Measurements from ENCODE around the gene ZNF609. TPM values are rescaled to one million over a fixed set of nuclear protein-coding genes. Genes with fewer than 3 reads are reported as not detected.
"Not testable (repeated sequence)": the region's sequence is repeated elsewhere in the genome, so short reads cannot be mapped to it uniquely, and the experiment has no call there.

The ZNF609 gene
- total RNA-seq, 1 donor from 2014 or later, result 11.3 TPM

DNA sequence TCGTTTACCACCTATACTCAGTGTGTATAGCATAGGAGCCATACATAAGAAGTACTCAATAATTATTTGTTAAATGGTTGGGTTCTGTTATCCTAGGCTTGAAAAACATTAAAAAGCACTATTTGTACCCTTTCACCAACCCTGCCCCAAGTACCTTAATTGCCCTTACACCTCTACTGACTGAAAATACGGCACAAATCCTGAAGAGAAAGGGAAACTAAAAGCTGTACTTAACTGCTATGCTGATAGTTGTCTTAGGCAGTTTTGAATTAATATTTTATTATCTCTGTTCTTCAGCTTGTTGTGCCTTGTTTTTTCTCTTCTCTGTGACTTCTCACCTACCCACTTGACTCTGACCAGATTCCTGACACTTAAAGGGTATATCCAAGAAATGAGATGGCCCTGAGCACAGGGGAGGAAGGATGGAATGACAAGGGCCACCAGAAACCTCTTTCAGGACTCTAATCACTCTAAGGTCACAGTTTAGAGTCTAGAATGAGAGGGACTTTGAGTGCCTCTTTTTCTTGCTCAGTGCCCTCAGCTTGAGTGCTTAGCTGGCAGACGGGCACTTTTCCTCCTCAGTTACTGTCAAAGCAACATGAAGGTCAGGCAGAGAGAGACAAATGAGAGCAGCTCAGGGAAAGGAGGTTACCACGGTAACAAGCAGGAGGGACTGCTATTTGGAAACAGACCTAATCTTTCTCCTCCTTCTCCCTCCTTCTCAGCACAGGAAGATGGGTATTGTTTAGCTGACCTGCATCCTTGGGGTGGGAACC is 136.5 kb downstream of the ZNF609 start:
- FAIRE-seq (no peak), DNase-seq (ENCODE audit: low read depth) (no peak)

DNA sequence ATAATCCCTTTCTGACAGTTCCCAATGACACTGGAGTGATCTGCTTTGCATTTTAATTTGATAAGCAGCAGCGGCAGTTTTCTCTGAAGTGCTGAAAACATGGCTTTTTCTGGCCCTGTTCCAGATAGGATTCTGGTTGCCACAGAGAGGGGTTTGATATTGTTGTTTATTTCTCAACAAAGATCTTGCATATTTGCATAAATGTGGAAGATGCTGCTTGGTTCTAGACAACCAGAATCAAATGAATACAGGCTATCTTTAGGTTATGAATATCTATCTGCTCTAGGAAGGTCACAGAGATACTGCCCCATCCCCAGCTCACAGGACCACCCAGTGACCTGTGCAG is 137.1 kb downstream of the ZNF609 start:
- DNase-seq (ENCODE audit: low read depth) (no peak), FAIRE-seq (no peak)
- TF ChIP-seq, protein P1, sequence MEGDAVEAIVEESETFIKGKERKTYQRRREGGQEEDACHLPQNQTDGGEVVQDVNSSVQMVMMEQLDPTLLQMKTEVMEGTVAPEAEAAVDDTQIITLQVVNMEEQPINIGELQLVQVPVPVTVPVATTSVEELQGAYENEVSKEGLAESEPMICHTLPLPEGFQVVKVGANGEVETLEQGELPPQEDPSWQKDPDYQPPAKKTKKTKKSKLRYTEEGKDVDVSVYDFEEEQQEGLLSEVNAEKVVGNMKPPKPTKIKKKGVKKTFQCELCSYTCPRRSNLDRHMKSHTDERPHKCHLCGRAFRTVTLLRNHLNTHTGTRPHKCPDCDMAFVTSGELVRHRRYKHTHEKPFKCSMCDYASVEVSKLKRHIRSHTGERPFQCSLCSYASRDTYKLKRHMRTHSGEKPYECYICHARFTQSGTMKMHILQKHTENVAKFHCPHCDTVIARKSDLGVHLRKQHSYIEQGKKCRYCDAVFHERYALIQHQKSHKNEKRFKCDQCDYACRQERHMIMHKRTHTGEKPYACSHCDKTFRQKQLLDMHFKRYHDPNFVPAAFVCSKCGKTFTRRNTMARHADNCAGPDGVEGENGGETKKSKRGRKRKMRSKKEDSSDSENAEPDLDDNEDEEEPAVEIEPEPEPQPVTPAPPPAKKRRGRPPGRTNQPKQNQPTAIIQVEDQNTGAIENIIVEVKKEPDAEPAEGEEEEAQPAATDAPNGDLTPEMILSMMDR (IDR thresholded peaks at IDR 0.05; ENCODE audit: insufficient read depth, low read length, severe bottlenecking), result no peak
- no peaks in the 10 kb centered on the region for H3K27me3 ChIP-seq (ENCODE audit: control insufficient read depth, insufficient read depth, low read length)
- H3K36me3 ChIP-seq (ENCODE audit: control insufficient read depth, insufficient read depth, low read length), result no peaks in the 10 kb centered on the region
- no peak overlapping the region for H3K4me3 ChIP-seq (ENCODE audit: low read depth, low read length)

More for the DNA sequence above, 136.5 kb downstream of the ZNF609 start:
- H3K36me3 ChIP-seq (ENCODE audit: control insufficient read depth, insufficient read depth, low read length), result no peaks in the 10 kb centered on the region
- no peak overlapping the region for H3K4me3 ChIP-seq (ENCODE audit: low read depth, low read length)
- H3K27me3 ChIP-seq (ENCODE audit: control insufficient read depth, insufficient read depth, low read length), result no peaks in the 10 kb centered on the region
- TF ChIP-seq, protein P1 (IDR thresholded peaks at IDR 0.05; ENCODE audit: insufficient read depth, low read length, severe bottlenecking), result no peak

GRCh38 chr15:64599226-64599625 is 138.8 kb downstream of the ZNF609 start:
- H3K4me3 ChIP-seq (ENCODE audit: low read depth, low read length), result no peak overlapping the region
- FAIRE-seq (no peak), DNase-seq (ENCODE audit: low read depth) (peak; percentile 51)

DNA sequence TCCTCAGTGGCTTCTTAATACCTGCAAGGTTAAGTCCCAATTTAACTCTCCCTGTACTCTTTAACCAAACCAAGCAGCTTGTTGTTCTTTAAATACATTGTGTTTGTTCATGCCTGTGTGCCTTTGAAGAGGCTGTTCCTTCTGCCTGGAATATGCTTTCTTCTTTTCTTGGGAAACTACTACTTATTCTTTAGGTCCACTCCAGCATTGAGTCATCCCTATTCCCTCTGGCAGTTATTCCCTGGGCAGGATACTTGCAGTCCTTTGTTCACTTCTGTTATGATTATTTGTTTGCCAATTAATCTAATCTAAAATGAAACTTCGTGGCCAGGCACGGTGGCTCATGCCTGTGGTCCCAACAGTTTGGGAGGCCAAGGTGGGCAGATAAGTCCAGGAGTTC is 139.3 kb downstream of the ZNF609 start:
- H3K4me3 ChIP-seq (ENCODE audit: low read depth, low read length), result no peak overlapping the region
- FAIRE-seq, result no peak
- peak; percentile 74 for DNase-seq (ENCODE audit: low read depth)

More at GRCh38 chr15:64599226-64599625, 138.8 kb downstream of the ZNF609 start:
- H3K36me3 ChIP-seq (ENCODE audit: control insufficient read depth, insufficient read depth, low read length), result no peaks in the 10 kb centered on the region
- no peaks in the 10 kb centered on the region for H3K27me3 ChIP-seq (ENCODE audit: control insufficient read depth, insufficient read depth, low read length)
- TF ChIP-seq, protein P1 (IDR thresholded peaks at IDR 0.05; ENCODE audit: insufficient read depth, low read length, severe bottlenecking), result no peak

GRCh38 chr15:64600794-64601193 is 140.4 kb downstream of the ZNF609 start:
- no peak for DNase-seq (ENCODE audit: low read depth)
- Histone ChIP-seq H3K27me3 (ENCODE audit: control insufficient read depth, insufficient read depth, low read length) (no peaks in the 10 kb centered on the region), H3K4me3 (ENCODE audit: low read depth, low read length) (no peak overlapping the region), H3K36me3 (ENCODE audit: control insufficient read depth, insufficient read depth, low read length) (no peaks in the 10 kb centered on the region)
- TF ChIP-seq, protein P1 (IDR thresholded peaks at IDR 0.05; ENCODE audit: insufficient read depth, low read length, severe bottlenecking), result no peak
- no peak for FAIRE-seq

More for the DNA sequence above, 139.3 kb downstream of the ZNF609 start:
- no peaks in the 10 kb centered on the region for H3K27me3 ChIP-seq (ENCODE audit: control insufficient read depth, insufficient read depth, low read length)
- no peaks in the 10 kb centered on the region for H3K36me3 ChIP-seq (ENCODE audit: control insufficient read depth, insufficient read depth, low read length)
- TF ChIP-seq, protein P1 (IDR thresholded peaks at IDR 0.05; ENCODE audit: insufficient read depth, low read length, severe bottlenecking), result no peak

DNA sequence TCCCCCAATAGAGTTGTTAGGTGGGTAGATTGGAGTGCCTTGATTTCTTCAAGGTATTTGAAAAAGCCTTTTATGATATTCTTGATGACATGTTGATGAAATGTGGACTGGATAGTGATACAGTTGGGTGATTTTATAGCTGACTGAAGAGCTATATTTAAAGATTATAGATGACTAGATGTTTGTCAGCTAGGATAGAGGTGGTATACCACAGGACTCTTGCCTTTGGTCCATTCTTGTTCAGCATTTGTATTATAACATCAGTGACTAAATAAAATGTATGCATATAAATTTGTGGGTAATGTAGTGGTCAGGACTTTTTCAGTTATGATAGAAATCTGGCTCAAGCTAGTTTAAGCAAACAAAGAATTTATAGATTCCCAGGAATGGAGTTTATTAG is 143.9 kb downstream of the ZNF609 start:
- no peaks in the 10 kb centered on the region for H3K36me3 ChIP-seq (ENCODE audit: control insufficient read depth, insufficient read depth, low read length)
- no peaks in the 10 kb centered on the region for H3K27me3 ChIP-seq (ENCODE audit: control insufficient read depth, insufficient read depth, low read length)
- FAIRE-seq (no peak), DNase-seq (ENCODE audit: low read depth) (no peak)
- H3K4me3 ChIP-seq (ENCODE audit: low read depth, low read length), result no peak overlapping the region
- TF ChIP-seq, protein P1 (IDR thresholded peaks at IDR 0.05; ENCODE audit: insufficient read depth, low read length, severe bottlenecking), result no peak

DNA sequence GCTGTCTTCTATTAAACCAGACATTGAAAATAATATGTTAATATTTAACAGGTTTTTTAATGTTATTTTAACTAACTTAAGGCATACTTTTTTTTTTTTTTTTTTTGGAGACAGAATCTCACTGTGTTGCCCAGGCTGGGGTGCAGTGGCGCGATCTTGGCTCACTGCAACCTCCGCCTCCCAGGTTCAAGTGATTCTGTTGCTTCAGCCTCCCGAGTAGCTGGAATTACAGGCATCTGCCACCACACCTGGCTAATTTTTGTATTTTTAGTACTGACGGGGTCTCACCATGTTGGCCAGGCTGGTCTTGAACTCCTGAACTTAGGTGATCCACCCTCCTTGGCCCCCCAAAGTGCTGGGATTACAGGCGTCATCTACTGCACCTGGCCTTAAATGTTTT is 147.0 kb downstream of the ZNF609 start:
- H3K4me3 ChIP-seq (ENCODE audit: low read depth, low read length); DNase-seq (ENCODE audit: low read depth); FAIRE-seq; H3K27me3 ChIP-seq (ENCODE audit: control insufficient read depth, insufficient read depth, low read length); H3K36me3 ChIP-seq (ENCODE audit: control insufficient read depth, insufficient read depth, low read length): not testable (repeated sequence)
